Mesothelial cell of epicardium (in vitro differentiated cells): ENCODE results near the gene TP53. TPM values are rescaled to one million over a fixed set of nuclear protein-coding genes. Genes with fewer than 3 reads are reported as not detected.

Experiments
- DNase-seq, 2 experiments: peaks; one replicate each; pipeline ENCODE4 v3.0.0; 2021; ENCODE audit warnings: low spot score in 2 of 2; ENCODE audit not compliant: unreplicated experiment in 2 of 2
- H3K27ac Mint-ChIP-seq: 2 replicates; pipeline ENCODE4 v1.8.0; 2021; ENCODE audit warnings: mixed read lengths
- H3K27me3 Mint-ChIP-seq: 2 replicates; pipeline ENCODE4 v1.8.0; 2021; ENCODE audit warnings: low read depth, mixed read lengths
- H3K36me3 Mint-ChIP-seq: 2 replicates; pipeline ENCODE4 v1.8.0; 2021; ENCODE audit warnings: mixed read lengths
- H3K4me1 Mint-ChIP-seq: 2 replicates; pipeline ENCODE4 v1.8.0; 2021; ENCODE audit warnings: mixed read lengths
- H3K4me3 Mint-ChIP-seq: 2 replicates; pipeline ENCODE4 v1.8.0; 2021; ENCODE audit warnings: mild to moderate bottlenecking, moderate library complexity, mixed read lengths
- H3K9me3 Mint-ChIP-seq: 2 replicates; pipeline ENCODE4 v1.8.0; 2021; ENCODE audit warnings: mixed read lengths
- total RNA-seq: library from RNA; stranded (reverse); gene quantifications from 3 replicates; pipeline ENCODE4 v1.2.1, GENCODE V29; 2021
- TF ChIP-seq, protein P1 (sequence below): fragments of 200-600 bp; sonication (generic); IDR thresholded peaks from one replicate; pipeline ENCODE4 v1.5.0; 2021; ENCODE audit warnings: antibody characterized with exemption; ENCODE audit not compliant: unreplicated experiment

The TP53 gene
- total RNA-seq, 1 donor from 2014 or later: 98.8 TPM

DNA sequence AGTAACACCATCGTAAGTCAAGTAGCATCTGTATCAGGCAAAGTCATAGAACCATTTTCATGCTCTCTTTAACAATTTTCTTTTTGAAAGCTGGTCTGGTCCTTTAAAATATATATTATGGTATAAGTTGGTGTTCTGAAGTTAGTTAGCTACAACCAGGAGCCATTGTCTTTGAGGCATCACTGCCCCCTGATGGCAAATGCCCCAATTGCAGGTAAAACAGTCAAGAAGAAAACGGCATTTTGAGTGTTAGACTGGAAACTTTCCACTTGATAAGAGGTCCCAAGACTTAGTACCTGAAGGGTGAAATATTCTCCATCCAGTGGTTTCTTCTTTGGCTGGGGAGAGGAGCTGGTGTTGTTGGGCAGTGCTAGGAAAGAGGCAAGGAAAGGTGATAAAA is 14.1 kb downstream of the TP53 start:
- Mint-ChIP-seq H3K27me3 (no peaks in the 10 kb centered on the region), H3K9me3 (peaks cover 9% of the 10 kb centered on the region), H3K4me1 (no peaks in the 10 kb centered on the region), H3K36me3 (peaks cover 39% of the 10 kb centered on the region), H3K27ac (no peak overlapping the region), H3K4me3 (no peak overlapping the region)
- DNase-seq: no peak
- TF ChIP-seq, protein P1, sequence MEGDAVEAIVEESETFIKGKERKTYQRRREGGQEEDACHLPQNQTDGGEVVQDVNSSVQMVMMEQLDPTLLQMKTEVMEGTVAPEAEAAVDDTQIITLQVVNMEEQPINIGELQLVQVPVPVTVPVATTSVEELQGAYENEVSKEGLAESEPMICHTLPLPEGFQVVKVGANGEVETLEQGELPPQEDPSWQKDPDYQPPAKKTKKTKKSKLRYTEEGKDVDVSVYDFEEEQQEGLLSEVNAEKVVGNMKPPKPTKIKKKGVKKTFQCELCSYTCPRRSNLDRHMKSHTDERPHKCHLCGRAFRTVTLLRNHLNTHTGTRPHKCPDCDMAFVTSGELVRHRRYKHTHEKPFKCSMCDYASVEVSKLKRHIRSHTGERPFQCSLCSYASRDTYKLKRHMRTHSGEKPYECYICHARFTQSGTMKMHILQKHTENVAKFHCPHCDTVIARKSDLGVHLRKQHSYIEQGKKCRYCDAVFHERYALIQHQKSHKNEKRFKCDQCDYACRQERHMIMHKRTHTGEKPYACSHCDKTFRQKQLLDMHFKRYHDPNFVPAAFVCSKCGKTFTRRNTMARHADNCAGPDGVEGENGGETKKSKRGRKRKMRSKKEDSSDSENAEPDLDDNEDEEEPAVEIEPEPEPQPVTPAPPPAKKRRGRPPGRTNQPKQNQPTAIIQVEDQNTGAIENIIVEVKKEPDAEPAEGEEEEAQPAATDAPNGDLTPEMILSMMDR: peak; percentile 22

DNA sequence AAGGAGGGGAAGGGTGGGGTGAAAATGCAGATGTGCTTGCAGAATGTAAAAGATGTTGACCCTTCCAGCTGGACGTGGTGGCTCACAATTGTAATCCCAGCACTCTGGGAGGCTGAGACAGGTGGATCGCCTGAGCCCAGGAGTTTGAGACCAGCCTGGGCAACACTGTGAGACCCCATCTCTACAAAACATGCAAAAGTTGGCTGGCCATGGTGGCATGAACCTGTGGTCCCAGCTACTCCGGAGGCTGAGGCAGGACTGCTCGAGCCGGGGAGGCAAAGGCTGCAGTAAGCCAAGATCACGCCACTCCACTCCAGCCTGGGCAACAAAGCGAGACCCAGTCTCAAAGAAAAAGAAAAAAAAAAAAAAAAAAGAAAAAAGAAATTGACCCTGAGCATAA is 18.8 kb downstream of the TP53 start:
- TF ChIP-seq, protein P1: no peak
- Mint-ChIP-seq H3K27me3 (no peaks in the 10 kb centered on the region), H3K4me1 (no peaks in the 10 kb centered on the region), H3K4me3 (no peak overlapping the region), H3K36me3 (peaks cover 27% of the 10 kb centered on the region), H3K27ac (no peak overlapping the region), H3K9me3 (peaks cover 4% of the 10 kb centered on the region)
- DNase-seq: no peak

DNA sequence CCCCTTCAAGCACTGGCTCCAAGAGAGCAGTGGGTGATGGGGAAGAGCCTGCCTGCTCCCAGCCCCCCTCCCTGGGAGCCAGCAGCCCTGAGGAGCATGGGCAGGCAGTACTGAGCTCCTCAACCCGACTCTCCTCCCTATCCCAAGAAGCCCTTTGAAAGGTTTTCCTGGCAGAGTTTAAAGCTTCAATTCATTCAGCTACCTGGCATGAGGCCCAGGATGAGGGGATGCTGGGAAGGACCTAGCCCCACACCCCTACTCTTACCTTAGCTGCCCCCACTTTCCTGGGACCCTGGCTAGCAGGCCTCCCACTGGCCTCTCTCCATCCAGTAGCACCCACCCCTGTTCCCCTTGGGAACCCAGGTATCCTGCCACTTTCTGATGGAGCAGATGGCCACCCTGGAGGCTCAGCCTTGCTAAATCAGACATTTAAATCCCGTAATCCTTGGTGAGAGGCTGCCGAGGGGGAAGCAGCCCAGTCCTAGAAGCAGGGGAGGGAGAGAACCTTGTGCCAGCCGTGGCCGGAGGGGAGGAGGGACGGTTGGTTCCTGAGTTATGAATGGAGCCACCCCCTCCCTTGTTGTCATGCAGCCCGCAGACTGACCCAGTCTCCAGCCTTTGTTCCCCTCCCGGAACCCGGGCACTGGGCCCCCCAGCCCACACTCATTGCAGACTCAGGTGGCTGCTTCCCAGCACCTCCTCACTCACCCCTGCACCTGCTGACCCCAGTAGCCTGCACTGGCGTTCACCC is 19.5 kb downstream of the TP53 start:
- Mint-ChIP-seq H3K9me3 (no peaks in the 10 kb centered on the region), H3K27ac (no peak overlapping the region), H3K4me3 (no peak overlapping the region), H3K36me3 (peaks cover 22% of the 10 kb centered on the region), H3K4me1 (no peaks in the 10 kb centered on the region), H3K27me3 (no peaks in the 10 kb centered on the region)
- TF ChIP-seq, protein P1: no peak
- no peak for DNase-seq

DNA sequence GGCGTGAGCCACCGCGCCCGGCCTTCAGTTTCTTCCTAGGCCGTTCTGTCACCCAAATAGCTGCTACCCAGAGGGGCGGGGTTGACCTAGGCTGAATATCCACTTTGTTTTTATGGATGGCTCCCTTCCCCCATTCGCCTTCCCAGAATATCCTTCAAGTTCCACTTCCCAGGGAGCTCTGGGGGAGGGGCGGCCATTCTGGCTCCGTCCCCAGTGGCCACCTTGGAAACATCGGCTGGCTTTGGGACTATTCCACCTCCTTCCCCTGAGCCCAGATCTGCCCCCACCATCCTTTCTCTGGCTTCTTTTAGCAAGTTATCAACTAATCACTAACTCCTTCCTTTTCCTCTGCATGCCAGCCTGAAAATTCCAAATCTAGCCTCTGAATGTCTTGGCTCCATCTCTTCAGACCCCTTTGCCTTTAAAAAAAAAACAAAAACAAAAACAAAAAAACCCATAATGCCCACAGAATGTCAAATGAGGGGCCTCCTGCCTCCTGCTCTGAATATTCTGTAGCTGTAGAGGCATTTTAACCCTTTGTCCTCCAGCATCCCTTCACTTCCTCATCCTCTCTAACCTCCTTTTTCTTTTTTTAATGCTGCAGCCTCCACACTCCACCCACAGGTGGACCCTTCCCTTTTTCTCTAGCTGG is 30.2 kb downstream of the TP53 start:
- no peak for DNase-seq
- TF ChIP-seq, protein P1: no peak
- Mint-ChIP-seq H3K36me3 (no peaks in the 10 kb centered on the region), H3K4me1 (peaks cover 28% of the 10 kb centered on the region), H3K9me3 (no peaks in the 10 kb centered on the region), H3K27me3 (peaks cover 29% of the 10 kb centered on the region), H3K4me3 (no peak overlapping the region), H3K27ac (peak overlapping the region; percentile 27)

DNA sequence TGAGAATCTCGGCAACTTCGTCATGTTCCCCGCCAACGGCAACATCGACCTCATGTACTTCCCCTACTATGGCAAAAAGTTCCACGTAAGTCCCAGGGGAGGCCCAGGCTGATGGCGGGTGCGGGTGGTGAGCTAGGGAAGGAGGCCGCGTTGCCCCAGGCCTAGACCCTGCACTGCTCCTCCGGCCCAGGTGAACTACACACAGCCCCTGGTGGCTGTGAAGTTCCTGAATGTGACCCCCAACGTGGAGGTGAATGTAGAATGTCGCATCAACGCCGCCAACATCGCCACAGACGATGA is 31.8 kb downstream of the TP53 start:
- peaks cover 37% of the 10 kb centered on the region for H3K4me1 Mint-ChIP-seq
- H3K27ac Mint-ChIP-seq: no peak overlapping the region
- no peaks in the 10 kb centered on the region for H3K9me3 Mint-ChIP-seq
- TF ChIP-seq, protein P1: no peak
- H3K4me3 Mint-ChIP-seq: no peak overlapping the region
- H3K27me3 Mint-ChIP-seq: peaks cover 40% of the 10 kb centered on the region
- no peak for DNase-seq
- H3K36me3 Mint-ChIP-seq: no peaks in the 10 kb centered on the region
